ENCODE data around the gene KIDINS220. TPM values are rescaled to one million over a fixed set of nuclear protein-coding genes. Genes with fewer than 3 reads are reported as not detected.

The KIDINS220 gene
- total RNA-seq, 1 donor from 2014 or later: 109 TPM

GRCh38 chr2:8798393-8798792 lies 39.0 kb downstream of the KIDINS220 start:
- no peak for DNase-seq (ENCODE audit: low spot score in 2 of 2, unreplicated experiment in 2 of 2)
- H3K9me3 Mint-ChIP-seq: no peaks in the 10 kb centered on the region
- TF ChIP-seq, protein P1, sequence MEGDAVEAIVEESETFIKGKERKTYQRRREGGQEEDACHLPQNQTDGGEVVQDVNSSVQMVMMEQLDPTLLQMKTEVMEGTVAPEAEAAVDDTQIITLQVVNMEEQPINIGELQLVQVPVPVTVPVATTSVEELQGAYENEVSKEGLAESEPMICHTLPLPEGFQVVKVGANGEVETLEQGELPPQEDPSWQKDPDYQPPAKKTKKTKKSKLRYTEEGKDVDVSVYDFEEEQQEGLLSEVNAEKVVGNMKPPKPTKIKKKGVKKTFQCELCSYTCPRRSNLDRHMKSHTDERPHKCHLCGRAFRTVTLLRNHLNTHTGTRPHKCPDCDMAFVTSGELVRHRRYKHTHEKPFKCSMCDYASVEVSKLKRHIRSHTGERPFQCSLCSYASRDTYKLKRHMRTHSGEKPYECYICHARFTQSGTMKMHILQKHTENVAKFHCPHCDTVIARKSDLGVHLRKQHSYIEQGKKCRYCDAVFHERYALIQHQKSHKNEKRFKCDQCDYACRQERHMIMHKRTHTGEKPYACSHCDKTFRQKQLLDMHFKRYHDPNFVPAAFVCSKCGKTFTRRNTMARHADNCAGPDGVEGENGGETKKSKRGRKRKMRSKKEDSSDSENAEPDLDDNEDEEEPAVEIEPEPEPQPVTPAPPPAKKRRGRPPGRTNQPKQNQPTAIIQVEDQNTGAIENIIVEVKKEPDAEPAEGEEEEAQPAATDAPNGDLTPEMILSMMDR (IDR thresholded peaks at IDR 0.05; ENCODE audit: unreplicated experiment): no peak
- peak overlapping the region; percentile 15 for H3K27ac Mint-ChIP-seq
- no peaks in the 10 kb centered on the region for H3K27me3 Mint-ChIP-seq (ENCODE audit: low read depth)
- H3K4me3 Mint-ChIP-seq: no peak overlapping the region
- H3K4me1 Mint-ChIP-seq: peaks cover 3% of the 10 kb centered on the region
- peaks cover 54% of the 10 kb centered on the region for H3K36me3 Mint-ChIP-seq

- Mint-ChIP-seq H3K4me3 (no peak overlapping the region), H3K27me3 (ENCODE audit: low read depth) (no peaks in the 10 kb centered on the region), H3K4me1 (peaks cover 3% of the 10 kb centered on the region), H3K36me3 (peaks cover 48% of the 10 kb centered on the region), H3K27ac (no peak overlapping the region), H3K9me3 (no peaks in the 10 kb centered on the region)
- TF ChIP-seq, protein P1 (IDR thresholded peaks at IDR 0.05; ENCODE audit: unreplicated experiment): no peak
- no peak for DNase-seq (ENCODE audit: low spot score in 2 of 2, unreplicated experiment in 2 of 2)
Observed at GRCh38 chr2:8797682-8798081, 39.7 kb downstream of the KIDINS220 start.

GRCh38 chr2:8796878-8797550 lies 40.4 kb downstream of the KIDINS220 start:
- no peaks in the 10 kb centered on the region for H3K4me1 Mint-ChIP-seq
- no peak overlapping the region for H3K4me3 Mint-ChIP-seq
- H3K27ac Mint-ChIP-seq: no peak overlapping the region
- H3K27me3 Mint-ChIP-seq (ENCODE audit: low read depth): no peaks in the 10 kb centered on the region
- DNase-seq (ENCODE audit: low spot score in 2 of 2, unreplicated experiment in 2 of 2): no peak
- H3K9me3 Mint-ChIP-seq: no peaks in the 10 kb centered on the region
- H3K36me3 Mint-ChIP-seq: peaks cover 44% of the 10 kb centered on the region
- TF ChIP-seq, protein P1 (IDR thresholded peaks at IDR 0.05; ENCODE audit: unreplicated experiment): no peak

DNA sequence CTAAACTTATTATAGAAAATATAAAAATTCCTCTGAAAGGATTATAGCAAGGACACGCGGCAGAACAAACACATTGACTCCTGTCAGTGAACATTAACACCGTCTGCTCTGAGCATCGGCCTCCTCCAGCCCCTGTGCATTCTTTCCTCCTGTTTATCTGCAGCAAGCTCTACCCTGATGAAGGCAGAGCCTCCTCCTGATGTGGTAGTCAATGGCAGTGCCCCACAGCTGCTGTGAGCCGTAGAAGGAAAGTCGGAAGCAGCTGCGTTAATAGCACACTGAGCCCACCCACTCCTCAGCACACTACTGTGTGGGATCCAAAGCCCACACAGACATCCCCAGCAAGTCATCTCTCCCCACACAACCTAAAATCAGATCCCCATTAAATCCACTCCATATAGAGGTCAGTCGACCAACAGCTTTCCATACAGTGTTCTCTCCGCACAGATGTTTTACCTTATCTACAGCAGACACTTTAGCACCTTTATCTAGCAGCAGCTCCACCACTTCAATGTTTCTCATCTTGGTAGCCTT lies 41.0 kb downstream of the KIDINS220 start:
- DNase-seq (ENCODE audit: low spot score in 2 of 2, unreplicated experiment in 2 of 2): no peak
- H3K9me3 Mint-ChIP-seq: no peaks in the 10 kb centered on the region

DNA sequence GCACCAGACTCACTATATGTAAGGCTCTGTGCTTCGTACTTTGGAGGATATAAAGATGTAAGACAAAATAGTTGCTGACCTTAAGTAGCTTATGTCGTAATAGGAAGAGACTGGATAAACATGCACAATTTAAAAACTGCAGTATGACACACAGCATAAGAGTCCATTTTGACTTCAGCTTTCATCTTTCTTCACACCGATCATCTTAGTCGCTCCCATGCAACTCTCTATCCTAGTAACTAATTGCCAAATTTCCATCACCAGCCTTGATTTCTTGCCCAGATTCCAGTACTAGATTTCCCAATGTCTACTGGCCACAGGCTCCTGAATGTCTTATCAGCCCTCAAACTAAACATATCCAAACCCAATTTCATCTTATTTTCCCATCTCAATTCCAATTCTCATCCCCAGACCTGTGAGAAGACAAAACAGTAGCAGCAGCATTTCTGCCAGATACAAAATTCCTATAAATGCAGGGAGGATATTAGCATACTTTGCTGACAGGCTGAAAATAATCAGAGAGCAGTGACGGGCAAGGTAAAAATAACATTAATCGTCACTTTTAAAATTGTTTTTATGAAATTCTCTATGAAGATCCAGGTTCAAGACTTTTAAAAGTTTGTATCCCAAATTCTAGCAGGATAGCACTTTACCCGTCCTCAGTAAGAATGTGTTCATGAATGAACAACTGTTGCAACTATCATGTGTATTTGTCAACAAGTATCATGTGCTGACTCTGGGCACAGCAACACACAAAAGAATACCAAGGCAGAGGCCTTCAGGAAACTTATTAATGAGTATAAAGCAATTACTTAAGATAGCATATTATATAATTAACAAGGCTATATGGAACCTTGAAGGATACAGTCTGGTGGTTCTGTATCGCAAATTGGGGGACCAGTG lies 42.2 kb downstream of the KIDINS220 start:
- no peaks in the 10 kb centered on the region for H3K27me3 Mint-ChIP-seq (ENCODE audit: low read depth)
- no peaks in the 10 kb centered on the region for H3K4me1 Mint-ChIP-seq
- H3K9me3 Mint-ChIP-seq: no peaks in the 10 kb centered on the region
- H3K4me3 Mint-ChIP-seq: no peak overlapping the region
- TF ChIP-seq, protein P1 (IDR thresholded peaks at IDR 0.05; ENCODE audit: unreplicated experiment): no peak
- peaks cover 42% of the 10 kb centered on the region for H3K36me3 Mint-ChIP-seq
- DNase-seq (ENCODE audit: low spot score in 2 of 2, unreplicated experiment in 2 of 2): no peak
- no peak overlapping the region for H3K27ac Mint-ChIP-seq

More for the DNA sequence above, 41.0 kb downstream of the KIDINS220 start:
- no peak overlapping the region for H3K4me3 Mint-ChIP-seq
- TF ChIP-seq, protein P1 (IDR thresholded peaks at IDR 0.05; ENCODE audit: unreplicated experiment): no peak
- no peaks in the 10 kb centered on the region for H3K27me3 Mint-ChIP-seq (ENCODE audit: low read depth)
- H3K4me1 Mint-ChIP-seq: no peaks in the 10 kb centered on the region
- H3K27ac Mint-ChIP-seq: no peak overlapping the region
- H3K36me3 Mint-ChIP-seq: peaks cover 40% of the 10 kb centered on the region
